GM13976 (cell line): ENCODE data around the gene TTLL7.

Source experiments
- DNase-seq: peaks from one replicate; pipeline ENCODE4 v3.0.0; 2012; ENCODE audit warnings: low spot score
- in situ Hi-C: fragments of 300-500 bp; cut with MboI; formaldehyde crosslinking; loops from one replicate; pipeline ENCODE4 v1.12.0; 2022; ENCODE audit warnings: low sequenced_read_pairs, mixed read lengths, inconsistent platforms; ENCODE audit not compliant: unreplicated experiment
- TF ChIP-seq, protein P1 (sequence below): IDR thresholded peaks from 2 replicates; pipeline ENCODE4 v1.5.1; 2012; ENCODE audit warnings: borderline replicate concordance, mild to moderate bottlenecking; ENCODE audit not compliant: insufficient read depth; ENCODE audit errors: extremely low read depth, missing control alignments, control extremely low read depth

TTLL7 gene

GRCh38 chr1:83928396-83928795 is 70.5 kb downstream of the TTLL7 start:
- in situ Hi-C loops = loop anchor here (10.0 kb wide), 2 partner anchors 196 to 506 kb away; no protein-coding TSS in a partner anchor
- TF ChIP-seq, protein P1, sequence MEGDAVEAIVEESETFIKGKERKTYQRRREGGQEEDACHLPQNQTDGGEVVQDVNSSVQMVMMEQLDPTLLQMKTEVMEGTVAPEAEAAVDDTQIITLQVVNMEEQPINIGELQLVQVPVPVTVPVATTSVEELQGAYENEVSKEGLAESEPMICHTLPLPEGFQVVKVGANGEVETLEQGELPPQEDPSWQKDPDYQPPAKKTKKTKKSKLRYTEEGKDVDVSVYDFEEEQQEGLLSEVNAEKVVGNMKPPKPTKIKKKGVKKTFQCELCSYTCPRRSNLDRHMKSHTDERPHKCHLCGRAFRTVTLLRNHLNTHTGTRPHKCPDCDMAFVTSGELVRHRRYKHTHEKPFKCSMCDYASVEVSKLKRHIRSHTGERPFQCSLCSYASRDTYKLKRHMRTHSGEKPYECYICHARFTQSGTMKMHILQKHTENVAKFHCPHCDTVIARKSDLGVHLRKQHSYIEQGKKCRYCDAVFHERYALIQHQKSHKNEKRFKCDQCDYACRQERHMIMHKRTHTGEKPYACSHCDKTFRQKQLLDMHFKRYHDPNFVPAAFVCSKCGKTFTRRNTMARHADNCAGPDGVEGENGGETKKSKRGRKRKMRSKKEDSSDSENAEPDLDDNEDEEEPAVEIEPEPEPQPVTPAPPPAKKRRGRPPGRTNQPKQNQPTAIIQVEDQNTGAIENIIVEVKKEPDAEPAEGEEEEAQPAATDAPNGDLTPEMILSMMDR = no peak
- no peak for DNase-seq

DNA sequence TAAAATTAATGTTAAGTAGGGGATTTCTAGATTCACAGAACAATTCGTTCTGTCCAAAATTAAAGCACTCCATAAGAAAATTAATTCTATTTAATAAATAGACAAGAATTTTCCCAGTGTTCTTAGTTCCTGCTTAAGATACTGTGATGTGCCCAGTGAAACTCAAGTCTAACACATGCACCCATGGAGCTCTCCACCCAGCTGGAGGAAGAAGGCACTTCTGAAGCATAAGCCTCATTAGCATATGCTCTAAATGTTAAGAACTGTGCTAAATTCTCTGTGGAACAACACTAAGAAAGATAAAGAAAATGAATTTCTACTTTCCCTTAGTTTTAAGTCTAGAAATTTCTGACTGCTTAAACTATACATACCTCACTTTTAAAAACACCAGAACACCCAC is 71.2 kb downstream of the TTLL7 start:
- TF ChIP-seq, protein P1 = no peak
- DNase-seq = no peak
- in situ Hi-C loops = loop anchor here (10.0 kb wide), 2 partner anchors 197 to 507 kb away; no protein-coding TSS in a partner anchor

- TF ChIP-seq, protein P1 = no peak
- DNase-seq = no peak
These were observed 71.9 kb downstream of the TTLL7 start for GRCh38 chr1:83927061-83927460.

GRCh38 chr1:83923553-83923952 is 75.4 kb downstream of the TTLL7 start:
- in situ Hi-C loops = loop anchor here (10.0 to 25.0 kb wide), 3 partner anchors 201 to 839 kb away; no protein-coding TSS in a partner anchor
- no peak for DNase-seq
- TF ChIP-seq, protein P1 = no peak

More at GRCh38 chr1:83927061-83927460, 71.9 kb downstream of the TTLL7 start:
- in situ Hi-C loops = loop anchor here (10.0 kb wide), 2 partner anchors 198 to 508 kb away; no protein-coding TSS in a partner anchor

- DNase-seq = no peak
- TF ChIP-seq, protein P1 = no peak
- in situ Hi-C loops = loop anchor here (10.0 to 25.0 kb wide), 3 partner anchors 202 to 840 kb away; no protein-coding TSS in a partner anchor
These were observed 76.5 kb downstream of the TTLL7 start for GRCh38 chr1:83922431-83922830.

GRCh38 chr1:83920320-83920719 is 78.6 kb downstream of the TTLL7 start:
- in situ Hi-C loops = loop anchor here (10.0 to 25.0 kb wide), 3 partner anchors 204 to 842 kb away; no protein-coding TSS in a partner anchor
- TF ChIP-seq, protein P1 = no peak

More at GRCh38 chr1:83920320-83920719, 78.6 kb downstream of the TTLL7 start:
- no peak for DNase-seq
